IMR-90 (cell line): ENCODE measurements around the gene ZNF229.
"Not testable (repeated sequence)": the region's sequence is repeated elsewhere in the genome, so short reads cannot be mapped to it uniquely, and the experiment has no call there.

Experiments used
- BHLHE40 ChIP-seq: fragments of 150-350 bp; IDR thresholded peaks from 2 replicates; pipeline ENCODE4 v1.6.1; 2016; ENCODE audit warnings: mild to moderate bottlenecking, low read depth, low read length
- CEBPB ChIP-seq: IDR thresholded peaks from 2 replicates; pipeline ENCODE4 v1.6.1; 2012; ENCODE audit warnings: low read depth, low read length, improper control_type of control experiment
- CHD1 ChIP-seq: IDR thresholded peaks from 2 replicates; pipeline ENCODE4 v1.6.1; 2012; ENCODE audit warnings: low read depth, low read length, improper control_type of control experiment
- FOS ChIP-seq: fragments of 150-350 bp; IDR thresholded peaks from 2 replicates; pipeline ENCODE4 v1.6.1; 2016; ENCODE audit warnings: low read depth, low read length
- MAFK ChIP-seq: IDR thresholded peaks from 2 replicates; pipeline ENCODE4 v1.6.1; 2012; ENCODE audit warnings: low read depth, low read length, improper control_type of control experiment
- MAZ ChIP-seq: IDR thresholded peaks from 2 replicates; pipeline ENCODE4 v1.6.1; 2012; ENCODE audit warnings: low read depth, mild to moderate bottlenecking, low read length, improper control_type of control experiment, moderate library complexity, borderline replicate concordance
- MXI1 ChIP-seq: IDR thresholded peaks from 2 replicates; pipeline ENCODE4 v1.6.1; 2012; ENCODE audit warnings: low read depth, mild to moderate bottlenecking, low read length, moderate library complexity, borderline replicate concordance
- POLR2A ChIP-seq: IDR thresholded peaks from 2 replicates; pipeline ENCODE4 v1.6.1; 2012; ENCODE audit warnings: mild to moderate bottlenecking, low read depth, low read length
- RAD21 ChIP-seq: IDR thresholded peaks from 2 replicates; pipeline ENCODE4 v1.6.1; 2012; ENCODE audit warnings: low read length, improper control_type of control experiment
- RCOR1 ChIP-seq: IDR thresholded peaks from 2 replicates; pipeline ENCODE4 v1.6.1; 2012; ENCODE audit warnings: mild to moderate bottlenecking, low read length, improper control_type of control experiment; ENCODE audit not compliant: insufficient replicate concordance
- RFX5 ChIP-seq: IDR thresholded peaks from 2 replicates; pipeline ENCODE4 v1.8.0; 2012; ENCODE audit warnings: low read depth, mild to moderate bottlenecking, low read length, moderate library complexity
- TF ChIP-seq, protein P1 (sequence below): conservative IDR thresholded peaks from 2 replicates; pipeline ENCODE4 v1.5.1; 2012; ENCODE audit warnings: mild to moderate bottlenecking, low read depth, low read length, improper control_type of control experiment
- TF ChIP-seq, protein P2 (sequence below): fragments of 150-350 bp; IDR thresholded peaks from 2 replicates; pipeline ENCODE4 v1.6.1; 2017; ENCODE audit warnings: mild to moderate bottlenecking, antibody characterized with exemption, low read length, low read depth
- TF ChIP-seq, protein P3 (sequence below): fragments of 150-350 bp; IDR thresholded peaks from 2 replicates; pipeline ENCODE4 v1.6.1; 2016; ENCODE audit warnings: low read depth, mild to moderate bottlenecking, low read length, moderate library complexity, borderline replicate concordance

DNA sequence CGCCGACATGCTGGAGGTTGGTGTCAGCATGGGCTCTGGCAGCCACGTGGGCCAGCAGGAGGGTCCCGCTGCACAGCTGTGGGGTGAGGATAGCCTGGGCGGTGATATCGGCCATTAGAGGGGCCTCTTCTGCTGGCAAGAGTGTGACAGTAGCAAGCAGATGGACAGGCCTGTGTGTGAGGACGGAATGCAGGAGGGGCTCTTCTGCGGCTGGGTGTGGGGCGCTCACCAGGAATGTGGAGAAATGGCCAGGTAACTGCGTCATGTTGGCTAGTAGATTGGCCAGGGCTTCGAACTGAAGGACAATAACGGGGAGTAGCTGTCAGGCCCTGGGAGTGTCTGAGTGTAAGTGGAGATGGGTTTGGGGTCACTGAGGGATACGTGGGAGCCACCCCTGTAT lies 7.7 kb upstream of the ZNF229 start:
- TF ChIP-seq, protein P1, sequence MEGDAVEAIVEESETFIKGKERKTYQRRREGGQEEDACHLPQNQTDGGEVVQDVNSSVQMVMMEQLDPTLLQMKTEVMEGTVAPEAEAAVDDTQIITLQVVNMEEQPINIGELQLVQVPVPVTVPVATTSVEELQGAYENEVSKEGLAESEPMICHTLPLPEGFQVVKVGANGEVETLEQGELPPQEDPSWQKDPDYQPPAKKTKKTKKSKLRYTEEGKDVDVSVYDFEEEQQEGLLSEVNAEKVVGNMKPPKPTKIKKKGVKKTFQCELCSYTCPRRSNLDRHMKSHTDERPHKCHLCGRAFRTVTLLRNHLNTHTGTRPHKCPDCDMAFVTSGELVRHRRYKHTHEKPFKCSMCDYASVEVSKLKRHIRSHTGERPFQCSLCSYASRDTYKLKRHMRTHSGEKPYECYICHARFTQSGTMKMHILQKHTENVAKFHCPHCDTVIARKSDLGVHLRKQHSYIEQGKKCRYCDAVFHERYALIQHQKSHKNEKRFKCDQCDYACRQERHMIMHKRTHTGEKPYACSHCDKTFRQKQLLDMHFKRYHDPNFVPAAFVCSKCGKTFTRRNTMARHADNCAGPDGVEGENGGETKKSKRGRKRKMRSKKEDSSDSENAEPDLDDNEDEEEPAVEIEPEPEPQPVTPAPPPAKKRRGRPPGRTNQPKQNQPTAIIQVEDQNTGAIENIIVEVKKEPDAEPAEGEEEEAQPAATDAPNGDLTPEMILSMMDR: not testable (repeated sequence)
- TF ChIP-seq CEBPB, POLR2A, CHD1, MAFK, MXI1, RAD21, RFX5, MAZ, BHLHE40, FOS, RCOR1: not testable (repeated sequence)
- TF ChIP-seq, protein P2, sequence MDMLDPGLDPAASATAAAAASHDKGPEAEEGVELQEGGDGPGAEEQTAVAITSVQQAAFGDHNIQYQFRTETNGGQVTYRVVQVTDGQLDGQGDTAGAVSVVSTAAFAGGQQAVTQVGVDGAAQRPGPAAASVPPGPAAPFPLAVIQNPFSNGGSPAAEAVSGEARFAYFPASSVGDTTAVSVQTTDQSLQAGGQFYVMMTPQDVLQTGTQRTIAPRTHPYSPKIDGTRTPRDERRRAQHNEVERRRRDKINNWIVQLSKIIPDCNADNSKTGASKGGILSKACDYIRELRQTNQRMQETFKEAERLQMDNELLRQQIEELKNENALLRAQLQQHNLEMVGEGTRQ: not testable (repeated sequence)
- TF ChIP-seq, protein P3, sequence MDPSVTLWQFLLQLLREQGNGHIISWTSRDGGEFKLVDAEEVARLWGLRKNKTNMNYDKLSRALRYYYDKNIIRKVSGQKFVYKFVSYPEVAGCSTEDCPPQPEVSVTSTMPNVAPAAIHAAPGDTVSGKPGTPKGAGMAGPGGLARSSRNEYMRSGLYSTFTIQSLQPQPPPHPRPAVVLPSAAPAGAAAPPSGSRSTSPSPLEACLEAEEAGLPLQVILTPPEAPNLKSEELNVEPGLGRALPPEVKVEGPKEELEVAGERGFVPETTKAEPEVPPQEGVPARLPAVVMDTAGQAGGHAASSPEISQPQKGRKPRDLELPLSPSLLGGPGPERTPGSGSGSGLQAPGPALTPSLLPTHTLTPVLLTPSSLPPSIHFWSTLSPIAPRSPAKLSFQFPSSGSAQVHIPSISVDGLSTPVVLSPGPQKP: not testable (repeated sequence)
